Testis (tissue), 3 donors: Measurements from ENCODE around the gene PTPRC. TPM values are rescaled to one million over a fixed set of nuclear protein-coding genes. Genes with fewer than 3 reads are reported as not detected.

Experiments
- DNase-seq: peaks from one replicate; pipeline ENCODE4 v3.0.0-alpha.2; 2019
- H3K27ac ChIP-seq, 2 donors: fragments of 200-600 bp; sonication (generic); one replicate each; pipeline ENCODE4 v1.5.1; 2019
- H3K27me3 ChIP-seq: fragments of 200-600 bp; sonication (generic); one replicate; pipeline ENCODE4 v1.5.1; 2019
- H3K36me3 ChIP-seq: fragments of 200-600 bp; sonication (generic); one replicate; pipeline ENCODE4 v1.5.1; 2017; ENCODE audit warnings: low read depth; ENCODE audit errors: missing control alignments
- H3K4me1 ChIP-seq: fragments of 200-600 bp; sonication (generic); one replicate; pipeline ENCODE4 v1.5.1; 2019
- H3K4me3 ChIP-seq, 2 donors: fragments of 200-600 bp; sonication (generic); one replicate each; pipeline ENCODE4 v1.5.1; 2017 to 2019
- H3K9me3 ChIP-seq: fragments of 200-600 bp; sonication (generic); one replicate; pipeline ENCODE4 v1.5.1; 2017
- POLR2A ChIP-seq: fragments of 450-650 bp; IDR thresholded peaks from one replicate; pipeline ENCODE4 v1.6.1; 2017; ENCODE audit warnings: antibody characterized with exemption, mild to moderate bottlenecking, moderate library complexity
- whole genome bisulfite sequencing, 2 donors: methylation state at CpG; one replicate each; pipeline ENCODE4 v1.1.5; 2018; 5-methylcytosine and 5-hydroxymethylcytosine counted together
- intact Hi-C: fragments of 100-400 bp; cut with DNase I; formaldehyde crosslinking; loops from one replicate; pipeline ENCODE4 v1.15.1; 2023; ENCODE audit warnings: low total_unique reads
- polyA plus RNA-seq: library from polyadenylated mRNA; stranded (reverse); fragments of 350-450 nt; fragmentation: Illumina TruSeq; extraction: RNeasy Lipid Tissue Mini Kit (QIAGEN cat#74804); gene quantifications from one replicate; pipeline ENCODE4 v1.2.3, GENCODE V29; 2014; ENCODE audit warnings: low read depth, low replicate concordance; ENCODE audit not compliant: insufficient read depth
- total RNA-seq, 2 donors: library from RNA; depleted of rRNA; stranded (reverse); fragments of >200 nt; gene quantifications; one replicate each; pipeline ENCODE4 v1.2.3, GENCODE V29; 2016
- TF ChIP-seq, protein P1 (sequence below), 3 experiments: fragments of 450-650 bp in 2 of 3; fragments of 200-600 bp in 1 of 3; sonication (generic) in 1 of 3; IDR thresholded peaks; one replicate each; pipeline ENCODE4 v1.5.1; 2016 to 2019; ENCODE audit warnings: antibody characterized with exemption in 3 of 3, mild to moderate bottlenecking in 2 of 3, moderate library complexity in 1 of 3

Gene PTPRC
- total and polyA plus RNA-seq, 3 donors from 2014 or later: 5.1 to 10.8 (median 9.7) TPM

GRCh38 chr1:198632007-198632406 lies 6.8 kb upstream of the PTPRC start:
- H3K4me3 ChIP-seq: no peak overlapping the region
- WGBS, 2 donors: 85 to 86% methylated on average over 2 of the region's 2 CpGs
- DNase-seq: no peak
- no peaks in the 10 kb centered on the region for H3K36me3 ChIP-seq
- no peaks in the 10 kb centered on the region for H3K27me3 ChIP-seq
- H3K9me3 ChIP-seq: no peaks in the 10 kb centered on the region
- TF ChIP-seq, protein P1, sequence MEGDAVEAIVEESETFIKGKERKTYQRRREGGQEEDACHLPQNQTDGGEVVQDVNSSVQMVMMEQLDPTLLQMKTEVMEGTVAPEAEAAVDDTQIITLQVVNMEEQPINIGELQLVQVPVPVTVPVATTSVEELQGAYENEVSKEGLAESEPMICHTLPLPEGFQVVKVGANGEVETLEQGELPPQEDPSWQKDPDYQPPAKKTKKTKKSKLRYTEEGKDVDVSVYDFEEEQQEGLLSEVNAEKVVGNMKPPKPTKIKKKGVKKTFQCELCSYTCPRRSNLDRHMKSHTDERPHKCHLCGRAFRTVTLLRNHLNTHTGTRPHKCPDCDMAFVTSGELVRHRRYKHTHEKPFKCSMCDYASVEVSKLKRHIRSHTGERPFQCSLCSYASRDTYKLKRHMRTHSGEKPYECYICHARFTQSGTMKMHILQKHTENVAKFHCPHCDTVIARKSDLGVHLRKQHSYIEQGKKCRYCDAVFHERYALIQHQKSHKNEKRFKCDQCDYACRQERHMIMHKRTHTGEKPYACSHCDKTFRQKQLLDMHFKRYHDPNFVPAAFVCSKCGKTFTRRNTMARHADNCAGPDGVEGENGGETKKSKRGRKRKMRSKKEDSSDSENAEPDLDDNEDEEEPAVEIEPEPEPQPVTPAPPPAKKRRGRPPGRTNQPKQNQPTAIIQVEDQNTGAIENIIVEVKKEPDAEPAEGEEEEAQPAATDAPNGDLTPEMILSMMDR (IDR thresholded peaks at IDR 0.05): no peak
- TF ChIP-seq POLR2A: no peak
- no peaks in the 10 kb centered on the region for H3K4me1 ChIP-seq
- no peak overlapping the region for H3K27ac ChIP-seq
- intact Hi-C loops: no loop called here

GRCh38 chr1:198633675-198634121 lies 5.1 kb upstream of the PTPRC start:
- Histone ChIP-seq H3K9me3 (no peaks in the 10 kb centered on the region), H3K27ac (no peak overlapping the region), H3K4me1 (no peaks in the 10 kb centered on the region), H3K36me3 (no peaks in the 10 kb centered on the region), H3K27me3 (no peaks in the 10 kb centered on the region), H3K4me3 (no peak overlapping the region)
- no peak for TF ChIP-seq POLR2A
- TF ChIP-seq, protein P1 (IDR thresholded peaks at IDR 0.05): no peak
- WGBS, 2 donors: 94 to 100% methylated on average over 2 of the region's 2 CpGs
- no peak for DNase-seq
- intact Hi-C loops: no loop called here

DNA sequence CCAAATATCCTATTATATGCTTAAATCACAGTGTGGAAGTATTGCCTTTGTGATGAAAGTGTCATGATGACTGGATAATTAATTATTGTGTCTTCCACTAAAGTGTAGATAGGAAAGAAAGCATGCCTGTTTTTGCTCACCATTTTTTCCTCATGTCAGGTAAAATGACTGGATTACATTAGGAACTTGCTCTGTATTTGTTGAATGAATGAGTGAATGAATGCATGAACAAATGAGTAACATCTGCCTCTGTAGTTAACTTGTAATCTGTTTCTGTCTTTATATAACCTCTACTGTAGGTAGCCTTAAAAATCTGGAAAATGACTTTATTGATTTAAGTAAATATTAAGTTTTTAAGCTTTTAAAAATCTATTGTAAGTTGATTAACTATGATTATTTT lies 2.9 kb upstream of the PTPRC start:
- intact Hi-C loops: no loop called here
- DNase-seq: no peak

DNA sequence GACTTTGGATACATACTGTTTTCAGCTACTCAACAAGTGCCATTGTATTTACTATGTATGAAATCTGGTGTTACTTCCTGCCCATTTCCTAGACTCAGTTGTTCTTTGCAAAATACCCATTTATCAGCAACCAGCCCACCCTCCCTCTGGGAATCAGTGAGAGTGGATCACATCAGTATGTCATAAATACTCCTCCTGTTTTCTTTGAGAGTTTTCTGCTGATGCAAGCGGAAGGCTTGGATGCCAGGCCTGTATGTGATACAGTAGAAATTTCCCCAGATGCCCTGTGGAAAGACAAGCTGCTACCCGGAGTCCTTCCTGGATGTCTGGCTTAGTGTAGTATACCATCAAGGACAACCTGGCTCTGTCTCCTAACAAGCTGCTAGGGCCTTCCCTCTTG lies 2.4 kb upstream of the PTPRC start:
- Histone ChIP-seq H3K27ac (no peak overlapping the region), H3K36me3 (no peaks in the 10 kb centered on the region), H3K9me3 (no peaks in the 10 kb centered on the region), H3K4me1 (peaks cover 4% of the 10 kb centered on the region), H3K4me3 (no peak overlapping the region), H3K27me3 (no peaks in the 10 kb centered on the region)
- WGBS, 2 donors: 92% methylated on average over 1 to 2 of the region's 2 CpGs
- no peak for TF ChIP-seq POLR2A
- TF ChIP-seq, protein P1 (IDR thresholded peaks at IDR 0.05): no peak
- DNase-seq: no peak
- intact Hi-C loops: no loop called here

More for the DNA sequence above, 2.9 kb upstream of the PTPRC start:
- no peaks in the 10 kb centered on the region for H3K36me3 ChIP-seq
- no peak for TF ChIP-seq POLR2A
- TF ChIP-seq, protein P1 (IDR thresholded peaks at IDR 0.05): no peak
- no peaks in the 10 kb centered on the region for H3K27me3 ChIP-seq
- no peak overlapping the region for H3K4me3 ChIP-seq
- H3K27ac ChIP-seq: no peak overlapping the region
- peaks cover 4% of the 10 kb centered on the region for H3K4me1 ChIP-seq
- no peaks in the 10 kb centered on the region for H3K9me3 ChIP-seq

GRCh38 chr1:198637157-198637556 lies 1.7 kb upstream of the PTPRC start:
- H3K27ac ChIP-seq: no peak overlapping the region
- H3K4me3 ChIP-seq: no peak overlapping the region
- intact Hi-C loops: no loop called here
- no peaks in the 10 kb centered on the region for H3K9me3 ChIP-seq
- H3K4me1 ChIP-seq: peaks cover 4% of the 10 kb centered on the region
- H3K36me3 ChIP-seq: no peaks in the 10 kb centered on the region
- no peaks in the 10 kb centered on the region for H3K27me3 ChIP-seq
- no peak for TF ChIP-seq POLR2A
- TF ChIP-seq, protein P1 (IDR thresholded peaks at IDR 0.05): no peak
- WGBS, 2 donors: 84 to 92% methylated on average over 2 of the region's 2 CpGs
- DNase-seq: no peak
